ENCODE measurements around the gene HOXC10. TPM values are rescaled to one million over a fixed set of nuclear protein-coding genes. Genes with fewer than 3 reads are reported as not detected.

The HOXC10 gene
- total RNA-seq, 1 donor from 2014 or later = 0.96 TPM

- H3K36me3 Mint-ChIP-seq = peaks cover 1% of the 10 kb centered on the region
- no peaks in the 10 kb centered on the region for H3K9me3 Mint-ChIP-seq
- H3K27ac Mint-ChIP-seq = no peak overlapping the region
- peaks cover 23% of the 10 kb centered on the region for H3K4me1 Mint-ChIP-seq
- no peak for TF ChIP-seq CTCF (IDR thresholded peaks at IDR 0.05; ENCODE audit: unreplicated experiment)
- H3K4me3 Mint-ChIP-seq = no peak overlapping the region
- peaks cover 100% of the 10 kb centered on the region for H3K27me3 Mint-ChIP-seq (ENCODE audit: low read depth)
- DNase-seq (ENCODE audit: low spot score in 2 of 2, unreplicated experiment in 2 of 2) = no peak
These were observed 12.5 kb downstream of the HOXC10 start for GRCh38 chr12:53997204-53998109.

- Mint-ChIP-seq H3K36me3 (peaks cover 3% of the 10 kb centered on the region), H3K9me3 (no peaks in the 10 kb centered on the region), H3K27ac (no peak overlapping the region), H3K27me3 (ENCODE audit: low read depth) (peaks cover 100% of the 10 kb centered on the region), H3K4me1 (peaks cover 26% of the 10 kb centered on the region), H3K4me3 (no peak overlapping the region)
- DNase-seq (ENCODE audit: low spot score in 2 of 2, unreplicated experiment in 2 of 2) = no peak
- TF ChIP-seq CTCF (IDR thresholded peaks at IDR 0.05; ENCODE audit: unreplicated experiment) = no peak
These were observed 13.4 kb downstream of the HOXC10 start for GRCh38 chr12:53998110-53998899.

- H3K9me3 Mint-ChIP-seq = no peaks in the 10 kb centered on the region
- H3K4me3 Mint-ChIP-seq = no peak overlapping the region
- no peak overlapping the region for H3K27ac Mint-ChIP-seq
- peaks cover 28% of the 10 kb centered on the region for H3K4me1 Mint-ChIP-seq
- DNase-seq (ENCODE audit: low spot score in 2 of 2, unreplicated experiment in 2 of 2) = no peak
- no peak for TF ChIP-seq CTCF (IDR thresholded peaks at IDR 0.05; ENCODE audit: unreplicated experiment)
- peaks cover 100% of the 10 kb centered on the region for H3K27me3 Mint-ChIP-seq (ENCODE audit: low read depth)
- peaks cover 3% of the 10 kb centered on the region for H3K36me3 Mint-ChIP-seq
These were observed 13.9 kb downstream of the HOXC10 start for GRCh38 chr12:53998900-53999236.

GRCh38 chr12:53999559-54000115 is 14.7 kb downstream of the HOXC10 start:
- peaks cover 3% of the 10 kb centered on the region for H3K36me3 Mint-ChIP-seq
- no peak for TF ChIP-seq CTCF (IDR thresholded peaks at IDR 0.05; ENCODE audit: unreplicated experiment)
- DNase-seq (ENCODE audit: low spot score in 2 of 2, unreplicated experiment in 2 of 2) = no peak
- H3K4me3 Mint-ChIP-seq = peak overlapping the region; percentile 71
- peaks cover 21% of the 10 kb centered on the region for H3K4me1 Mint-ChIP-seq
- H3K9me3 Mint-ChIP-seq = no peaks in the 10 kb centered on the region
- peak overlapping the region; percentile 34 for H3K27ac Mint-ChIP-seq
- peaks cover 100% of the 10 kb centered on the region for H3K27me3 Mint-ChIP-seq (ENCODE audit: low read depth)

GRCh38 chr12:54000116-54001114 is 15.5 kb downstream of the HOXC10 start, which contains the start of gene HOXC9:
Gene HOXC9, plus strand, starts transcription at chr12:54000161. Its CDS starts 28 bp downstream, at chr12:54000189.
- Mint-ChIP-seq H3K9me3 (no peaks in the 10 kb centered on the region), H3K4me1 (peaks cover 21% of the 10 kb centered on the region), H3K27me3 (ENCODE audit: low read depth) (peaks cover 100% of the 10 kb centered on the region), H3K27ac (peak within 1 kb of the TSS; percentile 34), H3K4me3 (peak within 1 kb of the TSS; percentile 71), H3K36me3 (peaks cover 3% of the 10 kb centered on the region)
- TF ChIP-seq CTCF (IDR thresholded peaks at IDR 0.05; ENCODE audit: unreplicated experiment) = no peak
- no peak for DNase-seq (ENCODE audit: low spot score in 2 of 2, unreplicated experiment in 2 of 2)

All from mesothelial cell of epicardium (in vitro differentiated cells).